ENCODE results near the gene MT1A.

GRCh38 chr16:56651586-56651985 is 13.1 kb downstream of the MT1A start, which contains the start of gene MT1B:
- TF ChIP-seq CTCF (IDR thresholded peaks at IDR 0.05; ENCODE audit: extremely low read depth in 1 of 2, insufficient read depth in 1 of 2, low read depth in 1 of 2, low read length in 2 of 2), result no peak
- TF ChIP-seq GATA2 (IDR thresholded peaks at IDR 0.05; ENCODE audit: insufficient read depth, insufficient read length, low read depth, low read length), result no peak
- TF ChIP-seq MAX (IDR thresholded peaks at IDR 0.05; ENCODE audit: insufficient read depth, insufficient read length), result no peak
- TF ChIP-seq MYC (IDR thresholded peaks at IDR 0.05; ENCODE audit: low read depth, low read length), result no peak
- TF ChIP-seq POLR2A (IDR thresholded peaks at IDR 0.05; ENCODE audit: low read depth, low read length), result no peak
- no peak for TF ChIP-seq EZH2 (IDR thresholded peaks at IDR 0.05; ENCODE audit: borderline replicate concordance, low read depth, low read length, severe bottlenecking)
